GM19324 (cell line): Measurements from ENCODE around the gene MEGF6.

ENCODE experiments used
- ATAC-seq: cut with Tn5 transposase; IDR thresholded peaks from one replicate; pipeline ENCODE4 v1.9.1; 2021; ENCODE audit warnings: mild to moderate bottlenecking, moderate library complexity; ENCODE audit not compliant: unreplicated experiment, low FRiP score

MEGF6 gene

DNA sequence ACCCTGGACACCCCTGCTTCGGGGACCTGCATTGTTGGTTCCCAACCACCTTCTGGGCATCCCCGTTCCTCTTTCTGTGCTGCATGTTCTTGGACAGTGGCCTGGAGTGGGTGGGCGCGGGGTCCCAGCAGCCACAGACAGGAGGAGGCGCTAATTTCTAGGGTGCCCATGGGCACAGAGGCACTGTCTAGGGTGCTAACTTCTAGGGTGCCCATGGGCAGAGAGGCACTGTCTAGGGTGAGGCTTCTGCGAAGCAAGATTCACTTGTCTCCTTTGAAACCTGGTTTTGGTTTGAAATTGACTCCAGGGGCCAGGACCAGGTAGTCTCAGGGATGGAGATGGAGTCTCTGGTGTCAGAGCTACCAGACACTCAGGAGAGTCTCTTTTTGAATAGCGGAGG is 815 bp upstream of the MEGF6 start:
- ATAC-seq, result no peak

DNA sequence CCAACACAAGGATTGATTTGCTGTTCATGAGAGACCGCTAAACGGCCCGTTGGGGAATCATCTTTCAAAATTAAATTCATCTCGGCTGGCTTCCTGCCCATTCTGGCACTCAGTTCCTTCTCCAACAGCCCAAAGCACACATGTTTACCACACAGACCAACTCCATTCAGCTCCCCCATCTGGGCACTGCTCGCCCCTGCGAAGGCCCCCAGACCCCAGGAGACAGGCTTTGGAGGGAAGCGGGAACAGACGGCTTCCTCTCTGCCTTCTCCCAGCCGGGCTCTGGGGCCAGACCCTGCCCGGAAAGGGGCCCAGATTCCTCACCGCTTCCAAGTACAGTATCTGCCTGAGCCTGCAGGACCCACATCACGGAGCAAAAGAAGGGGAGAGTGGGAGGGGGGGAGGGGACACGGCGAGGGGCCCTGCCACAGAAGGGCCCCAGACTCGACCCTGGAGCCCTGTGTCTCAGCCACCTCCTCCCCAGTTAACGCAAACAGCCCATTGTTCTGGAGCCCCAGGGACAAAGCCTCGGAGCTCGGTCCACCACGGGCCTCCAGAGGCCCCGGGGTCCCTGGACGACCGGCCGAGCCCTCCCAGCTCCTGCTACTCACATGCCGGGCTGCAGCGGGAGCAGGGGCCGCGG is 660 bp downstream of the MEGF6 start:
- no peak for ATAC-seq

DNA sequence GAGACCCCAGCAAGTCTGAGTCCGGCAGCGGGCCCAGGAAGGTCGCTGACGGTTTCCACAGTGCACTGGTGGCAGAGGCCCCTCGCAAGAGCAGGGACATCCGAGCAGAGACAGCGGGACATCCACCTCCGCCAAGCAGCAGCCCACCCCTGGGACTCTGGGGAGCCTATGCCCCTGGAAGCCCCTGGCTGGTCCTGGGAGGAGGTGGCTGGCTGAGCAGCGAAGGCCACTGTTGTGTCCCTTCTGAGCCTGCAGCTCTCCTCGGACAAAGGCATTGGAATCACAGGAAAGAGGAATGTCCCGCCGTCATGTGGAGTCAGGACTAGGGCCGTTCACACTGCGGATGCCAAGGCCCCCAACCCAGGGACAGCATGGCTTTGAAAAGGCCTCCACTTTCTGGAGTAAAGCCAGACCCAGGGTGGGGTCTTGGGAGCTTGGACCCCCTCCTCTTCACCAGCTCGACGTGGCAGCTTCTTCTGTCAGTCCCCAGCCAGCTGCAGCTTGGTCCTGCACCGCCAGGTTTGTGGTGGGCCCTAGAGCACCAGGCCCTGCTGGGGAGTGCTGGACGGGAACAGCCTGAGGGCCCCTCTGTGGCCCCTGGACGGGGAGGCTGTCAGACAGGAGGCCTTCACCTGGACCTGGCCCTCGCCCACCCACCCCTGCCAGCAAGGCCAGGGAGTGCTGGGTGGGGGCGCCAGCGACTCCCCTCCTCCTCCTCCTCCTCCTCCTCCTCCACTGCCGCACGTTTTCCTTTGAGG is 1.4 kb downstream of the MEGF6 start:
- ATAC-seq, result no peak

DNA sequence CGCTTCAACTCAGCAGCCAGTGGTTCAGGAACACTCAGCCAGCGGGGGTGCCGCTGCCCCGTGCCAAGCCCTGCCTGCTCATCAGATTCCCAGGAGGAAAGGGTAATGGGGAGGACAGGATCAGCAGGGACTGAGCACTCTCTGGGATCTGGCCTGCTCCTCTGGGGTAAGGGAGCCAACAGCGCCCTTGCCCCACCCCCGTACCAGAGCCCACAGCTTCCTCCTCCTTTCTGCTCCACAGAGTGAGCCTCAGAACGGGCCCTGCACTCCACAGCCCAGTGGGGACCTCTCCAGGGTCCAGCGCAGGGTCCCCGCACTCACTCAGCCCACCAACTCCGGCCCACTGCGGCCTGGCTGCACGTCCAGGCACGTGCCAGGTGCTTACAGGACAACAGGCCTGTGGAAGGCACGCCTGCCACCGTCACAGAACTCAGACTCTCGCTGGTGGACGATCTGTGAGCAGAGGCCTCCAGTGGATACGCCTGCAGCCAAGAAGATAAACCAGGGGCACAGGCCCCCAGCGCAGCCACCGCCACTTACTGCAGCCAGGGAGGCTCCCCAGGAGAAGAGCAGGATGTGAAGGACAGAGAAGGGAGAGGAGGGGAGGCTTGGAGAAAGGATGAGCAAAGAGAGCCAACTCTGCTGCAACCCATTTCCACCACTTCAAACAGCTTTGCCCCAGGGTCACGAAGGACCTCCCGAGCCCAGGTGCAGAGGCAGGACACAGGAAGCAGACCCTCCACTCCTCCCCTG is 2.1 kb downstream of the MEGF6 start:
- no peak for ATAC-seq

DNA sequence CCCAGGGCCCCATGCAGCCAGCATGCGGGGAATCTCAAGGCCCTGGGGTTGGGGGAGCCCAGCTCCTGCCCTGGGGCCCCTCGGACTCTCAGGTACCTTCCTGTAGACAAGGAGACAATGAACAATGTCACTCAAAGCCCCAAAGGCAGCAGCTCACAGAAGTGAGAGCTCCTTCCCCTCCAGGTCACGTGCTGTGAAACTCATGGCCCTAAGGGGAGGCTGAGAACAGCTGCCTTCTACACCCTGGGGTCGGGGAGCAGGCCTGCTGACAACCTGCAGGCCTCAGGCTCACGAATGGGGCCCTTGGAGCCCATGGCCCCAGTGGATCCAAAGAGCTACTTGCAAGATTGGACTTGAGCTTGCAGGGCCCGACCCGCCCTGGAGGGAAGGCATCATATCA is 3.2 kb downstream of the MEGF6 start:
- no peak for ATAC-seq

DNA sequence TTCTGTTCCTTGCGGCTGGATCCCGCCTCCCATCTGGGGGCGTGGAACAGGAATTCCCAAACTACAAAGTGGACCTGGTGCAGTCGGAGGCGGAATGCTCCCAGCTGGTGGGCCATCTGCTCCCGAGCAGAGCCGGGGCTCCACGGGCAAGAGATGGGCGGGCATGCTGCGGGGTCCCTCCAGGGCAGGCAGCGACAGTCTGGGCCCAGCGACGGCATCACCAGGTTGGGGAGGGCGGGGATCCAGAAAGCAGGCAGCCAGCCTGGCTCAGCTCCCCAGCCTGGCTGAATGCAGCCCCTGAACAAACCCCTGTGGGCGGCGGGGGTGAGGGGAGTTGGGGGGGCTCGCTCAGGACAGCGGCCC is 3.6 kb downstream of the MEGF6 start:
- no peak for ATAC-seq

DNA sequence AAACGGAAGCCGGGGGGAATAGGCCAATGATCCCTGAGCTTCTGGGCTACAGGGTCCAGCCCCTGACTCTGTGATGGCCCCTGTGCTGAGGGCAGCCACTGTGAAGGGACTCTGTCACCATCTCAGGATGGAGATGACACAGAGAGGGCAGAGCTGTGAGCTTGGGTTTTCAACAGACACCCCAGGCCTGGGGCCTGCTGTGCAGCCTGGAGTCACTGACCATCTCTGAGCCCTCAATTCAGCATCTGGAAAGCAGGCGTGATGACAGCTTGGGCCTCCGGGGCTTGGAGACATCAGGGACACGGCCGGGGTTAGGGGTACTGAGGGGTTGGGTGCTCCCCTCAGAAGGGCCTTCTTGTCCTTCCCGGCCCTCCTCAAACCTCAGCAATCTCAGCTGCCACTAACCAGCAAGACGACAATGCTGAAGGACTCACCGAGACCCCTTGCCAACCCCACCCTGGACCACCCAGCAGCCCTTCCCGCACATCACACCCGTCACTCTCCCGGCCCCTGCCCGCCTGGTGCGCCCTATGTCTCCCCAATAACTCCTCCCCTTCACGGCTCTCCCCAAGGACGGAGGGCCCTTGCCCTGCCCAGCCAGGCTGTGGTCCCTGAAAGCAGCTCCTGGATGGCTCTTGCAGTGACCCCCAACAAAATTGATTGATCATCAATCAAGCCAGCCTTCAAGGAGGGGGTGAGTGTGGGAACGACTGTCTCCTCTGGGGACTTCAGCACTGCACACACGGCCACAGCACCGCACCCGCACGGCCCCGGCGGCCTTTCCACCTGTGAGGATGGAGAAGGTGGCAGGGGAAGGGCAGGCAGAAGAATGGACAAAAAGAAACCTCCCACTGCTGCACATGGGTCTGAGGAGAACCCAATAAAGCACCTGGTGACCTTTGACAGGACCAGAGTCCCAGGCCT is 4.3 kb downstream of the MEGF6 start:
- ATAC-seq, result no peak

DNA sequence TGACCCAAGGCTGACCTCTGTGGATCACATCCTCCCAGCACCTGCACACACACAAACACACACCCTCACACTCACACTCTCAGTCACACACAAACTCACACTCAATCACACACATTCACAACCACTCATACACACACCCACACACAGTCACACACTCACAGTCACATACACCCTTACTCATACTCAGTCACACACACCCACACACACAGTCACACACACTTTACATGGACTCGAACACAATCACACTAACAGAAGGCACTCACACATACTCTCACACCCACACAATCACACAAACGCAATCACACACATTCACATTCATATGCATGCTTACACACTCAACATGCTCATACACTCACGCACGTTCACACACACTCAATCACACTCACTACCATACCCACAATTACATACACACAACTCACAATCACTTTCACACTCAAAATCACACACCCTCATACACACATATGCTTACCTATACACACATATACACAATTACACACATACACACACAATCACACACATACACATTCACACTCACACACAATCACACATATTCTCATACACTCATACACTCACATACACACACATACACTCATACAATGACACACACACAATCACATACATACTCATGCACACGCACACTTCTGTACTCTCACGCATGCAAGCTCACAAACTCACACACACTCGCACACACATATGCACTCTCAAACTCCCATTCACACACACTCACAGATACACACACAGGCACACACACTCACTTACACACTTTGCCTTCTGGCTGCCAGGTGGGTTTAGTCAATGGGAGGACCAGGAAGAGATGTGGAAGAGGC is 6.1 kb downstream of the MEGF6 start:
- no peak for ATAC-seq

DNA sequence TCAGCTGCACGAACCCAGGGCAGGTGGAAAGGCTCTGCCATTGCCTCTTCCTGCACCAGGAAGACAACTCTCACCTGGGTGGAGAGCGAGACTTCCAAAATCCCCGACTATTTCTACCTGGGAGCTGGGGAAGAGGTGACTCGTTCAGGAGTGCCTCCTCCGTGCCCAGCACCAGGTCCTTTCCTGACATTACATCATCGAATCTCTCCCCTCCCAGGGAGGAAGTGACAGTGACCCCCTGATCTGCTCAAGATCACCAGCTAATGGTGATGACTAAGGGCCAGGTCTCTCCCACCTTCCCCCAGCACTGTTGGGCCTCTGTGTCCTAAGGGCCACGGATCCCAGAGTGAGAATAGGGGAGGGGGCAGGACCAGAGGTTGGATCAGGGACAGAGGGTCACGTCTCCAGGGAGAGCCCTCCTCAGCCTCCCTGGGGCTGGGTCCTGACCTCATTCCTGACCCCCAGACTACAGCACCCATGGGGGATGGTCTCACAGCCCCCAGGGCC is 6.8 kb downstream of the MEGF6 start:
- ATAC-seq, result no peak

DNA sequence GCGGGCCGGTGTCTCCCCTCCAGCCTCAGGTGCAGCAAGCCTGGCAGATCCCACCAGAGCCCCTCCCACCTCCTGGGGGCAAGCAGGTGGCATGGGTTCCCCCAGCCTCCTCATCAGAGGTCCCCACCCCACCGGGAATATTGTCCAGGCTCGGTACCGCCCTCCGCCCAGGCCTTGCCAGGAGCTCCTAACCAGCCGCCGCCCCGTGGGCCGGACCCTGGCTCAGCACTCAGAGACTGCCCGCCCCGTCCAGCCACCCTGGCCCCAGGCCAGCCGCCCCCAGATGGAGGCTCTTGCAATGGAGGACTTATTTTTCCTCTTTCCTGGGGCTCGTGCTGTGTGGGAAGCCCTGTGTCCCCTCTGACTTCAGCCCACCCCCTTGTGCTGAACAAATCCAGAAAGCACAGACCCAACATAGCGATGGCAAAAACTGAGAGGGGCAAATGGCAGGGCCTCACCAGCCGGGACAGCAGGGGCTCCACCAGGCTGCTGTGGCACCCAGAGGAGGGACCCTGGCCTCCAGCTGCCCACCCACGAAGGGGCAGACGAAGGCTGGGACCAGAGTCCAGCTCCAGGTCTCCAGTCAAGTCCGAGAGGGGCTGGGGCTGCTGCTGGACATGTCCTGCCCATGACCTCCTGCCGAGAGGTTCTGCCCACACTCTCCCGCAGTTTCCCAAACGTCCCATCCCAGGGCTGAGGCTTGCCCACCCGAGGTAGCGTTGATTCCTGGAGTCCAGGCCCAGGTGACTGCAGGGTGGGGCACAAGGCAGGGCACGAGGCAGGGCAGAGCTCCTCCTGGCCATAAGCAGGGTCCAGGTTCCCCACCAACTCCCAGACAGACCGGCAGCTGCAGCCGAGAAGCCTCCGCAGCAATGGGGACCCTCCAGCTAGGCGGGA is 7.5 kb downstream of the MEGF6 start:
- ATAC-seq, result no peak

DNA sequence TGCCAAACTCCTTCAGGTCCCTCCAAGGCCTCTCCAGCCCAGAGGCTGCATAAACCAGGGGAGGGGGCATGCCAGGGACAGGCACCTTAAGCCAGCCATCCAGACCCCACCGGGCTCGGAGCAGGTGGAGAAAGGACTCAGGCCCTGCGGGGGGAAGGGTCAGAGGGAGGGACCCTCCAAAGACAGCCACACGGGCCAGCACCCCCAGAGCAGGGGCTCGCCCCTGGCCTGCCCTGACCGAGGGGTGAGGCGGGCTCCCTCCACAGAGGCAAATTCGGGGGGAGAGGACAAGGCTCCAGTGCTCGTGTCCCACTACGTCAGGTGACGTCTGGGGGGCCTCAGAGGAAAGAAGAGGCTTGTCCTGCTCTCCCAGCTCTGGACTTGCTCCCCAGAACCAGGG is 8.2 kb downstream of the MEGF6 start:
- ATAC-seq, result no peak

DNA sequence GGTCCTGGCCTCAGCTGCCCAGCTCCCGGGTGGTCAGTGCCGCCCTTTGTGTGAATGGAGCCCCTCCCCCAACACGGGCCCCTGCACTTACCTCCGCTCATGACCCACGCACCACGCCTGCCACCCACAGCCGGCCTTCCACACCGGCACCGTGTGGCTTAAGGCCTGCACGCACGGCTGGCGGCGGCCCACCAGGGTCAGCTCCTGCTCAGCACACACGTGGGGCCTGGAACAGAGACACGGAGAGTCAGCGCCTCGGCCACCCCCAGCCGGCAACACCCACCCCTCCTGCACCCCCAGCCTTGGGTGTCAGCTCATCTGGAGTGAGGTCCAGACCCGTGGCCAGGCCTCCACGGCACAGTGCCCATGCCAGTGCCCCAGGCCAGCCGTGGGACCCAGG is 8.9 kb downstream of the MEGF6 start:
- no peak for ATAC-seq

DNA sequence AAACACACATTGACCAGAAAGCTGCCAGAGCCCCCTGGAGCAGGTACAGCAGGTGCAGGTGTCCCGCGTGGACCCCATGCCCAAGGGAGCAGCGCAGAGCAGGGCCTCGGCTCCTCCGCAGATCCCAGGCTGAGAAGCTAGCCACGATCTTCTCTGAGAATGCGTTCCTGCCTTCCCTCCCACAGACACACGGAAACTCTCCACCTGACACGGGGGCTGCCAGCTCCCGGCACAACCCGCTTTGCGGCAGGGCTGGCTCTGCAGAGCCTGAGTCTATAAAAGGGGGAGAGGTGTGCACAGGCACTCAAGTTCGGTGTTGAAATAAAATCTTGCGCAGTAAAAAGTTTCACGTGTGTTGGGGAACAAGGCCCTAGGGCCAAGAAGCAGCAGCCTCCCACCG is 9.6 kb downstream of the MEGF6 start:
- ATAC-seq, result no peak

DNA sequence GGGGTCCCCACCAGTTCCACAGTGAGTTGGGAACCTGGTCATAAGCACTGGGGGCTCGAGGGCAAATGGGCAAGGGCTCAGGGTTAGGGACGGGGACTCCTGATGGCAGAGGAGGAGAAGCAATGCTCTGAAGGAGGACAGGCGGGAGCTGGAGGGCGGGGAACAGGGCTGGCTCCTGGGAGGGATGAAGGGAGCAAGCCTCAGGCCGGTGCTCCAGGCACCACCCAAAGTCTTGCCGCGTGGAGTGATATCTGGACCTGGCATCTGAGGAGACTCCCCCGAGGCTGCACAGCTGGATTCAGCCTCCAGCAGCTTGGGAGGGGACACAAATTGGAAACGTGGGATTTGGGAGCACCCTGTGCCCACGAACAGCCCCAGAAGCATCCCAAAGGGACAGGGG is 11.0 kb downstream of the MEGF6 start:
- ATAC-seq, result no peak

DNA sequence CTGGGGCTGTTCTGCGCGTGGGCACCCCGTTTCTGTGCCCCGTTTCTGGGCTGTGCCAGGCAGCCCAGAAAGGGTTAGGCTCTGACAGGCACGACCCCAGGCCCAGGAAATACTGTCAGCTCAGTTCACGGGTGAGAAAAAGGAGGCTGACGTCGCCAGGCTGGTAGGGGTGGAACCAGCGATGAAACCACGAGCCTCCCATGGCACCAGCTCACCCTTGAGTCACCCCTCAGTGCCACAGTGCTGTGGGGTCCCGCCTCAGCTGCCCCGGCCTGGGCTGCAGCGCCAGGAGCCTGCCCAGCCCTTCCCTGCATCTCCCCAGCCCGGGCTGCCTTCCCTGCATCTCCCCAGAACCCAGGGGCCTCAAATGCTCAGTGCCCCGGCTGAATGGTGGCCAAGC is 11.5 kb downstream of the MEGF6 start:
- no peak for ATAC-seq

DNA sequence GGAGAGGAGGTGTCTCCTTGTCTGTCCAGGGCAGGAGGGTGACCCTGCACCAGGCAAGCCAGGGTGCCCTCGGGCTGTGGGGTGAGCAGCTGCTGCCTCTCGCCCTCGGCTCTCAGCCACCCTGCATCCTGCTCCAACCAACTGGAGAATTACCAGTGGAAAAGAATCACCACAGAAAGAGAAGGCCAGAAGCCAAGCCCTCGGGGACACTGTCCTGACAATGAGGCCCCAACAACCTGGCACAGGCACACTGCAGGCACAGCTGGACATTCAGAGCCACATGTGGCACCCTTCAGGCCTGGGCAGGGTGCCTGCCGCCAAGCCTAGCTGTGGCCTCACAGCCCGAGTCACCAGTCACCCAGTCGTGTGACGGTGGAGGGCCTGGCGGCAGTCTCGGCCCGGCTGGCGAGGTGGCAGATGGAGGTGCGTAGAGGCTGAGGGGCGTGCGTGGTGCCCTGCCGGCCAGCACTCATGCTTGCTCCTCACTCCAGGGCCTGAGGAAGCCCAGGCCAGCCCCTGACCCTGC is 12.0 kb downstream of the MEGF6 start:
- no peak for ATAC-seq

DNA sequence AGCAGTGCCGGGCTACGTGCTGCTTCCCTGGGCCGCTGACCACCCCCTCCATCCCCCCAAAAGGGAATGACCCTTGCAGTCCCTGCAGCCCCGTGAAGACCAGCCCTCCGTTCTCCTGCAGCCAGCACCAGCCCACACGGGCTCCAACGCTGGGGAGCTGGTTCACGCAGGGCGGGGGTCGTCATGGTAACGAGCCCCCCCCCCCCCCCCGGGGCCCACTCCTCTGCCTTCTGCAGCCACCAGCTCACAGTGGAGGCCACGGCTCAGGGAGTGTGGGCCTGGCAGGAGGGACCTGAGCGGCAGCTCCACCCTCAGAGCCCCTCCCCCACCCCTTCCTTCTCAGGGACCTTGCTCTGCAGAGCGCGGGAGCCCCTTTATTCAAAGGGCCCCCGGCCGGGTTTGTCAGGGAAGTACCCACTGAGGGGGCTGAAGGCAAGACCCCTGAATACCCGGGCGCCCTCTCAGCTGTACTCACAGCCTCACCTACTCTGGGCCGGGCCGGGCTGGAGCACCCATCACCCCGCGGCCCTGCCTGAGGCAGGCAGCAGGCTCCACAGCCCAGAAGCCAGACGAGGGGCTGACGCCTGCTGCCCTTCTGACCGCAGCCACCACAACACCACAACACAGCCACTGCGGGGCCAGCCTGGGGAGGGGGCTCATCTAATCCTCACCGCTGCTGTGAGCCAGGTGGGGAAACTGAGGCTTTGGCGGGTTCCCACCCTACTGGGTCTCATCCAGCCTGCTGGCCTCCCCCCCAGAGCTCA is 12.6 kb downstream of the MEGF6 start:
- no peak for ATAC-seq

DNA sequence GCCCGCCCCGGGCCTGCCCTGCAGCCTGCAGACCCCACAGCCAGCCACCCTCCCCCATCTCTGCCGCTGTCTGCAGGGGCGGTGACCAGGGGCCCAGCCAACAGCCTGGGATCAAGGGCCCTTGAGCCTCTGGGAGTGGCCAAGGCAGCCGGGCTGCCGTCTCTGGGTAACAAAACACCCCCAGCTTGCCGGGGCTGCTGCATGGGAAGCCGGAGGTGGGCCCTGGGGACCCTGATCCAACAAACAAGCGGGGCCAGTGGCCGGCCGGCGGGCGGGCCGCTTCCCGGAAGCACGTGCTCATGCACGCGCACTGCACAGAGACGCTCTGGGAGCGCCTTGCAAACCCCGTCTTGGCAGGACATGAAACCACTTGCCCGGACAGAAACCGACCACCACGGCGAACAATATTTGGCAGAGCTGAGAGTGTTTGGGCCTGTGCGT is 13.2 kb downstream of the MEGF6 start:
- no peak for ATAC-seq
